Measurements from ENCODE around the gene CEP41. TPM values are rescaled to one million over a fixed set of nuclear protein-coding genes. Genes with fewer than 3 reads are reported as not detected.

The CEP41 gene
- polyA plus RNA-seq, 2 of the 4 experiments (the other 2 are of a cell fraction) = 13.0 to 23.1 TPM

DNA sequence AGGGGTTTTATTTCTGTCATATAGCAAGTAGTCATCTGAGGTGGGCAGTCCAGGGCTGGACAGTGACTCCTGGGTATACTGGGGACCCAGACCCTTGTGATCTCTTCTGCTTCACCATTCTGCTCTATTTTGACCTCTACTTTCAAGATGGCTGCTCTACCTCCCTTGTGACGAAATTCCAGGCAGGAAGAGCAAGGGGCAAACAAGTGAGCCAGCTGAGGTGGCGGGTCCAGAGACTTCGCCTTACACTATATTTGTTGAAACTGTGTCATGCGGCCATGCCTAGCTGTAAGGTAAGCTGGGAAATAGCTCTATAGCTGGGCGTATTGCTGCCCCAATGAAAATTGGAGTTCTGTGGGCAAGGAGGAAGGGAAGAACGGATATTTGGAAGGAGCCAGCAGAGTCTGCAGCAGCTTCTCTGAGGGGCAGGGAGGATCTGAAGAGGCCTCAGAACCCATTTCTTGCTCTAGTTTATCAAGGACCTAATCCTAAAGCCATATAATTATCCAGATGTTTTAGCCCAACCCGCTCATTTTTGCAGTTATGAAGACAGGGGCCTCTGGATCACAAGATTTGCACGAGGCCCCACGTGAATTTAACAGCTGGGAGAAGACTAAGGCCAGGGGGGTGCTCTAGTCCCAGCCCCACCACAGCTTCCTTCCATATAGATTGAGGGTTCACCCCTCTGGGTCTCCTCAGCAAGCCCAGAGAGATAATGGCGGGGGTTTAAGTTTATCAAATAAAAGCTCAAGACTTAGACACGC, 68.2 kb downstream of the CEP41 start:
- no peak overlapping the region for H3K4me3 ChIP-seq
- CTCF ChIA-PET = interaction anchor here (0.8 kb wide), 1 partner anchor 65 kb away, joined by 3 read pairs; no protein-coding TSS in a partner anchor
- POLR2A ChIA-PET = no interaction called here
- H3K9me3 ChIP-seq = no peaks in the 10 kb centered on the region
- peaks cover 12% of the 10 kb centered on the region for H3K4me1 ChIP-seq
- 65% methylated on average over 11 of the region's 11 CpGs for WGBS (ENCODE audit: missing lambda C conversion rate)
- ATAC-seq = no peak
- H3K27ac ChIP-seq = no peak overlapping the region
- H3K4me2 ChIP-seq = no peak overlapping the region
- no peak for TF ChIP-seq JUNB (IDR thresholded peaks at IDR 0.05)
- TF ChIP-seq ZSCAN20 (CRISPR knock-in tag; IDR thresholded peaks at IDR 0.05) = no peak
- no peak for TF ChIP-seq NFE2L2 (conservative IDR thresholded peaks at IDR 0.05; ENCODE audit: low read length)
- TF ChIP-seq FOSB (CRISPR knock-in tag; IDR thresholded peaks at IDR 0.05) = no peak
- TF ChIP-seq RNF2 (IDR thresholded peaks at IDR 0.05; ENCODE audit: borderline replicate concordance, low read depth) = no peak
- TF ChIP-seq CBX8 (IDR thresholded peaks at IDR 0.05) = no peak
- no peak for TF ChIP-seq HOXB13 (CRISPR knock-in tag; IDR thresholded peaks at IDR 0.05; ENCODE audit: low read depth)
- TF ChIP-seq GATA3 (IDR thresholded peaks at IDR 0.05; ENCODE audit: borderline replicate concordance) = no peak
- TF ChIP-seq CEBPB (IDR thresholded peaks at IDR 0.05) = no peak
- no peak for TF ChIP-seq BHLHE40 (IDR thresholded peaks at IDR 0.05; ENCODE audit: low read depth, low read length)
- TF ChIP-seq, protein P1, sequence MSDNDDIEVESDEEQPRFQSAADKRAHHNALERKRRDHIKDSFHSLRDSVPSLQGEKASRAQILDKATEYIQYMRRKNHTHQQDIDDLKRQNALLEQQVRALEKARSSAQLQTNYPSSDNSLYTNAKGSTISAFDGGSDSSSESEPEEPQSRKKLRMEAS (IDR thresholded peaks at IDR 0.05) = no peak
- TF ChIP-seq, protein P2, sequence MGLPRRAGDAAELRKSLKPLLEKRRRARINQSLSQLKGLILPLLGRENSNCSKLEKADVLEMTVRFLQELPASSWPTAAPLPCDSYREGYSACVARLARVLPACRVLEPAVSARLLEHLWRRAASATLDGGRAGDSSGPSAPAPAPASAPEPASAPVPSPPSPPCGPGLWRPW (IDR thresholded peaks at IDR 0.05) = no peak
- TF ChIP-seq MAZ (IDR thresholded peaks at IDR 0.05; ENCODE audit: borderline replicate concordance, low read depth, low read length) = no peak
- TF ChIP-seq ZNF302 (CRISPR knock-in tag; IDR thresholded peaks at IDR 0.05) = no peak
- no peak for TF ChIP-seq POLR2A (IDR thresholded peaks at IDR 0.05; ENCODE audit: low read length)
- no peak for DNase-seq (ENCODE audit: low read depth in 1 of 2, low spot score in 1 of 2)
- FAIRE-seq = no peak

DNA sequence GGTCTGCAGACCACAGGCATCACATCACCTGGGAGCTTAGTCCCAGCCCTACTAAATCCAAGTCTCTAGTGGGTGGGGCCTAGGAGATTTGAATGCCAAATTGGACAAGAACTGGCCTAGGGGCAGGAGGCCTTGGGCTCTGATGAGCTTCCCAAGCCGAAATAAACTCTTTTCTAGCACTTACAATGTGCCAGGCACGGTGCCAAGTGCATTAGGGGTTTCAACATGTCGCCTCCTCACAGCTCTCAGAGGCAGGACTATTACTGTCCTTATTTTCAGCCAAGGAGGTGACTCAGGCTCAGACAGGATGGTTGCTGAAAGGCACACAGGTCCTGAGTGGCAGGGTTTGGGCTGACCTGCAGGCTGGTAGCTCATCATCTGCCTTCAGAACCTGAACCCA, 69.8 kb downstream of the CEP41 start:
- Histone ChIP-seq H3K4me3 (no peak overlapping the region), H3K4me2 (no peak overlapping the region), H3K27ac (no peak overlapping the region), H3K4me1 (peaks cover 13% of the 10 kb centered on the region), H3K9me3 (no peaks in the 10 kb centered on the region)
- DNase-seq (ENCODE audit: low read depth in 1 of 2, low spot score in 1 of 2) (no peak), ATAC-seq (no peak), FAIRE-seq (no peak)
- CTCF ChIA-PET = interaction anchor here (0.9 kb wide), 1 partner anchor 13 kb away, joined by 3 read pairs; no protein-coding TSS in a partner anchor
- POLR2A ChIA-PET = no interaction called here
- 38% methylated on average over 3 of the region's 3 CpGs for WGBS (ENCODE audit: missing lambda C conversion rate)
- TF ChIP-seq, protein P3, sequence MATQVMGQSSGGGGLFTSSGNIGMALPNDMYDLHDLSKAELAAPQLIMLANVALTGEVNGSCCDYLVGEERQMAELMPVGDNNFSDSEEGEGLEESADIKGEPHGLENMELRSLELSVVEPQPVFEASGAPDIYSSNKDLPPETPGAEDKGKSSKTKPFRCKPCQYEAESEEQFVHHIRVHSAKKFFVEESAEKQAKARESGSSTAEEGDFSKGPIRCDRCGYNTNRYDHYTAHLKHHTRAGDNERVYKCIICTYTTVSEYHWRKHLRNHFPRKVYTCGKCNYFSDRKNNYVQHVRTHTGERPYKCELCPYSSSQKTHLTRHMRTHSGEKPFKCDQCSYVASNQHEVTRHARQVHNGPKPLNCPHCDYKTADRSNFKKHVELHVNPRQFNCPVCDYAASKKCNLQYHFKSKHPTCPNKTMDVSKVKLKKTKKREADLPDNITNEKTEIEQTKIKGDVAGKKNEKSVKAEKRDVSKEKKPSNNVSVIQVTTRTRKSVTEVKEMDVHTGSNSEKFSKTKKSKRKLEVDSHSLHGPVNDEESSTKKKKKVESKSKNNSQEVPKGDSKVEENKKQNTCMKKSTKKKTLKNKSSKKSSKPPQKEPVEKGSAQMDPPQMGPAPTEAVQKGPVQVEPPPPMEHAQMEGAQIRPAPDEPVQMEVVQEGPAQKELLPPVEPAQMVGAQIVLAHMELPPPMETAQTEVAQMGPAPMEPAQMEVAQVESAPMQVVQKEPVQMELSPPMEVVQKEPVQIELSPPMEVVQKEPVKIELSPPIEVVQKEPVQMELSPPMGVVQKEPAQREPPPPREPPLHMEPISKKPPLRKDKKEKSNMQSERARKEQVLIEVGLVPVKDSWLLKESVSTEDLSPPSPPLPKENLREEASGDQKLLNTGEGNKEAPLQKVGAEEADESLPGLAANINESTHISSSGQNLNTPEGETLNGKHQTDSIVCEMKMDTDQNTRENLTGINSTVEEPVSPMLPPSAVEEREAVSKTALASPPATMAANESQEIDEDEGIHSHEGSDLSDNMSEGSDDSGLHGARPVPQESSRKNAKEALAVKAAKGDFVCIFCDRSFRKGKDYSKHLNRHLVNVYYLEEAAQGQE (IDR thresholded peaks at IDR 0.05) = no peak
- no peak for TF ChIP-seq EHMT2 (IDR thresholded peaks at IDR 0.05; ENCODE audit: low read depth)
- TF ChIP-seq POLR2A (IDR thresholded peaks at IDR 0.05; ENCODE audit: low read length) = no peak
- no peak for TF ChIP-seq MAFK (IDR thresholded peaks at IDR 0.05; ENCODE audit: partially characterized antibody)
- TF ChIP-seq HOXB13 (CRISPR knock-in tag; IDR thresholded peaks at IDR 0.05; ENCODE audit: low read depth) = no peak
- TF ChIP-seq ESRRA (IDR thresholded peaks at IDR 0.05; ENCODE audit: borderline replicate concordance, low read length) = no peak
- no peak for TF ChIP-seq NFE2L2 (conservative IDR thresholded peaks at IDR 0.05; ENCODE audit: low read length)
- no peak for TF ChIP-seq PHF8 (IDR thresholded peaks at IDR 0.05; ENCODE audit: borderline replicate concordance, low read depth)
- TF ChIP-seq, protein P4, sequence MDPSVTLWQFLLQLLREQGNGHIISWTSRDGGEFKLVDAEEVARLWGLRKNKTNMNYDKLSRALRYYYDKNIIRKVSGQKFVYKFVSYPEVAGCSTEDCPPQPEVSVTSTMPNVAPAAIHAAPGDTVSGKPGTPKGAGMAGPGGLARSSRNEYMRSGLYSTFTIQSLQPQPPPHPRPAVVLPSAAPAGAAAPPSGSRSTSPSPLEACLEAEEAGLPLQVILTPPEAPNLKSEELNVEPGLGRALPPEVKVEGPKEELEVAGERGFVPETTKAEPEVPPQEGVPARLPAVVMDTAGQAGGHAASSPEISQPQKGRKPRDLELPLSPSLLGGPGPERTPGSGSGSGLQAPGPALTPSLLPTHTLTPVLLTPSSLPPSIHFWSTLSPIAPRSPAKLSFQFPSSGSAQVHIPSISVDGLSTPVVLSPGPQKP (IDR thresholded peaks at IDR 0.05; ENCODE audit: low read depth, low read length) = no peak
- TF ChIP-seq, protein P5, sequence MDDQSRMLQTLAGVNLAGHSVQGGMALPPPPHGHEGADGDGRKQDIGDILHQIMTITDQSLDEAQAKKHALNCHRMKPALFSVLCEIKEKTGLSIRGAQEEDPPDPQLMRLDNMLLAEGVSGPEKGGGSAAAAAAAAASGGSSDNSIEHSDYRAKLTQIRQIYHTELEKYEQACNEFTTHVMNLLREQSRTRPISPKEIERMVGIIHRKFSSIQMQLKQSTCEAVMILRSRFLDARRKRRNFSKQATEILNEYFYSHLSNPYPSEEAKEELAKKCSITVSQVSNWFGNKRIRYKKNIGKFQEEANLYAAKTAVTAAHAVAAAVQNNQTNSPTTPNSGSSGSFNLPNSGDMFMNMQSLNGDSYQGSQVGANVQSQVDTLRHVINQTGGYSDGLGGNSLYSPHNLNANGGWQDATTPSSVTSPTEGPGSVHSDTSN (IDR thresholded peaks at IDR 0.05) = no peak
- TF ChIP-seq SMC3 (IDR thresholded peaks at IDR 0.05) = no peak
- TF ChIP-seq HOXA7 (CRISPR knock-in tag; IDR thresholded peaks at IDR 0.05) = no peak
